H9 (cell line): Measurements from ENCODE around the gene GMPR2. TPM values are rescaled to one million over a fixed set of nuclear protein-coding genes. Genes with fewer than 3 reads are reported as not detected.

Experiments used
- DNase-seq: peaks from one replicate; pipeline ENCODE4 v3.0.0-alpha.2; 2017
- H2AFZ ChIP-seq: one replicate; pipeline ENCODE4 v1.6.1; 2013; ENCODE audit warnings: mild to moderate bottlenecking, low read length, control low read depth, moderate library complexity
- H2AK5ac ChIP-seq: 2 replicates; pipeline ENCODE4 v1.6.1; 2013; ENCODE audit warnings: low read length, control low read depth, mixed read lengths; ENCODE audit not compliant: insufficient read length
- H2BK120ac ChIP-seq: one replicate; pipeline ENCODE4 v1.6.1; 2013; ENCODE audit warnings: low read depth, mild to moderate bottlenecking, low read length, control low read depth, inconsistent platforms; ENCODE audit not compliant: poor library complexity, severe bottlenecking
- H2BK12ac ChIP-seq: 2 replicates; pipeline ENCODE4 v1.6.1; 2013; ENCODE audit warnings: low read length, control low read depth, mixed read lengths, low read depth; ENCODE audit not compliant: insufficient read length
- H2BK15ac ChIP-seq: 2 replicates; pipeline ENCODE4 v1.6.1; 2013; ENCODE audit warnings: low read depth, low read length, control low read depth
- H2BK20ac ChIP-seq: one replicate; pipeline ENCODE4 v1.6.1; 2013; ENCODE audit warnings: low read depth, mild to moderate bottlenecking, low read length, control low read depth, inconsistent platforms; ENCODE audit not compliant: poor library complexity, severe bottlenecking
- H2BK5ac ChIP-seq: 2 replicates; pipeline ENCODE4 v1.6.1; 2013; ENCODE audit warnings: low read length, control low read depth, mixed read lengths; ENCODE audit not compliant: insufficient read length
- H3K14ac ChIP-seq: 2 replicates; pipeline ENCODE4 v1.6.1; 2013; ENCODE audit warnings: low read length, control low read depth; ENCODE audit not compliant: insufficient read depth
- H3K18ac ChIP-seq: 2 replicates; pipeline ENCODE4 v1.6.1; 2013; ENCODE audit warnings: low read depth, mild to moderate bottlenecking, mixed read lengths, low read length, control low read depth; ENCODE audit not compliant: insufficient read length
- H3K23ac ChIP-seq: 2 replicates; pipeline ENCODE4 v1.6.1; 2013; ENCODE audit warnings: low read length, control low read depth, mixed read lengths, low read depth; ENCODE audit not compliant: insufficient read length
- H3K23me2 ChIP-seq: 2 replicates; pipeline ENCODE4 v1.6.1; 2013; ENCODE audit warnings: low read depth, mild to moderate bottlenecking, mixed read lengths, low read length, control low read depth; ENCODE audit not compliant: insufficient read length, poor library complexity, severe bottlenecking
- H3K27ac ChIP-seq: 2 replicates; pipeline ENCODE4 v1.5.1; 2013; ENCODE audit warnings: low read length, control low read depth, mixed read lengths, low read depth; ENCODE audit not compliant: insufficient read length
- H3K27me3 ChIP-seq: 2 replicates; pipeline ENCODE4 v1.6.1; 2013; ENCODE audit warnings: low read length, control low read depth, inconsistent platforms; ENCODE audit not compliant: insufficient read depth
- H3K4ac ChIP-seq: 2 replicates; pipeline ENCODE4 v1.6.1; 2013; ENCODE audit warnings: low read depth, mild to moderate bottlenecking, control low read depth, inconsistent platforms, low read length, moderate library complexity
- H3K4me1 ChIP-seq: 2 replicates; pipeline ENCODE4 v1.6.1; 2013; ENCODE audit warnings: low read length, control low read depth, inconsistent platforms; ENCODE audit not compliant: insufficient read depth
- H3K4me2 ChIP-seq: 2 replicates; pipeline ENCODE4 v1.6.1; 2013; ENCODE audit warnings: low read length, control low read depth, mixed read lengths; ENCODE audit not compliant: insufficient read length, insufficient read depth
- H3K56ac ChIP-seq: 2 replicates; pipeline ENCODE4 v1.6.1; 2013; ENCODE audit warnings: low read depth, mild to moderate bottlenecking, mixed read lengths, low read length, control low read depth; ENCODE audit not compliant: insufficient read length
- H3K79me1 ChIP-seq: 2 replicates; pipeline ENCODE4 v1.6.1; 2013; ENCODE audit warnings: low read depth, mild to moderate bottlenecking, moderate library complexity, low read length, control low read depth, inconsistent platforms; ENCODE audit not compliant: insufficient read depth, poor library complexity, severe bottlenecking
- H3K79me2 ChIP-seq: 2 replicates; pipeline ENCODE4 v1.6.1; 2013; ENCODE audit warnings: low read length, control low read depth, inconsistent platforms; ENCODE audit not compliant: insufficient read depth
- H3K9ac ChIP-seq: 2 replicates; pipeline ENCODE4 v1.6.1; 2013; ENCODE audit warnings: low read length, control low read depth, mixed read lengths; ENCODE audit not compliant: insufficient read length; ENCODE audit errors: extremely low read depth
- H3K9me3 ChIP-seq: one replicate; pipeline ENCODE4 v1.6.1; 2013; ENCODE audit warnings: low read depth, low read length, inconsistent platforms; ENCODE audit not compliant: control insufficient read depth
- H3T11ph ChIP-seq: one replicate; pipeline ENCODE4 v1.6.1; 2013; ENCODE audit warnings: mild to moderate bottlenecking, low read length, control low read depth, inconsistent platforms
- H4K20me1 ChIP-seq: one replicate; pipeline ENCODE4 v1.6.1; 2013; ENCODE audit not compliant: control insufficient read depth, insufficient read length, insufficient read depth
- H4K5ac ChIP-seq: 2 replicates; pipeline ENCODE4 v1.6.1; 2013; ENCODE audit warnings: low read depth, mild to moderate bottlenecking, mixed read lengths, low read length, control low read depth; ENCODE audit not compliant: insufficient read length
- H4K8ac ChIP-seq: replicated peaks from 2 replicates; pipeline ENCODE4 v1.6.1; 2013; ENCODE audit warnings: low read length, control low read depth, mixed read lengths, low read depth; ENCODE audit not compliant: insufficient read length
- H4K91ac ChIP-seq: 2 replicates; pipeline ENCODE4 v1.6.1; 2013; ENCODE audit warnings: low read depth, mild to moderate bottlenecking, moderate library complexity, mixed read lengths, low read length, control low read depth; ENCODE audit not compliant: insufficient read length
- H3K27ac Mint-ChIP-seq, 3 experiments: 2 replicates in 2 of 3; 3 replicates in 1 of 3; pipeline ENCODE4 v1.8.0; 2020 to 2021; ENCODE audit warnings: mixed read lengths in 3 of 3, mild to moderate bottlenecking in 1 of 3, moderate library complexity in 1 of 3
- H3K27me3 Mint-ChIP-seq: 2 replicates; pipeline ENCODE4 v1.8.0; 2021; ENCODE audit warnings: low read depth, mild to moderate bottlenecking, moderate library complexity, mixed read lengths
- H3K36me3 Mint-ChIP-seq, 3 experiments: 2 replicates in 2 of 3; 3 replicates in 1 of 3; pipeline ENCODE4 v1.8.0; 2020 to 2021; ENCODE audit warnings: low read depth in 3 of 3, mixed read lengths in 3 of 3; ENCODE audit not compliant: insufficient read depth in 1 of 3
- H3K4me1 Mint-ChIP-seq, 2 experiments: 2 replicates each; pipeline ENCODE4 v1.8.0; 2020; ENCODE audit warnings: mixed read lengths in 2 of 2
- H3K4me3 Mint-ChIP-seq, 2 experiments: 2 replicates in 1 of 2; 3 replicates in 1 of 2; pipeline ENCODE4 v1.8.0; 2020 to 2021; ENCODE audit warnings: mild to moderate bottlenecking in 2 of 2, mixed read lengths in 2 of 2, moderate library complexity in 1 of 2
- H3K9me3 Mint-ChIP-seq, 2 experiments: 2 replicates in 1 of 2; 3 replicates in 1 of 2; pipeline ENCODE4 v1.8.0; 2020; ENCODE audit warnings: mild to moderate bottlenecking in 2 of 2, mixed read lengths in 2 of 2, moderate library complexity in 1 of 2
- WGBS: extraction: QIAGEN DNeasy Blood & Tissue Kit; methylation state at CpG from one replicate; pipeline ENCODE4 v1.1.7; 2013; ENCODE audit warnings: missing lambda C conversion rate, low lambda C conversion rate, mixed read lengths; ENCODE audit not compliant: insufficient read length; ENCODE audit errors: extremely low coverage; 5-methylcytosine and 5-hydroxymethylcytosine counted together
- total RNA-seq: library from RNA; stranded (reverse); gene quantifications from 2 replicates; pipeline ENCODE4 v1.2.1, GENCODE V29; 2021
- TF ChIP-seq, protein P1 (sequence below): fragments of 200-600 bp; sonication (generic); conservative IDR thresholded peaks from 3 replicates; pipeline ENCODE4 v1.8.0; 2021; ENCODE audit warnings: antibody characterized with exemption, mild to moderate bottlenecking

Gene GMPR2
- total RNA-seq, 1 experiment from 2014 or later: 84.7 TPM

DNA sequence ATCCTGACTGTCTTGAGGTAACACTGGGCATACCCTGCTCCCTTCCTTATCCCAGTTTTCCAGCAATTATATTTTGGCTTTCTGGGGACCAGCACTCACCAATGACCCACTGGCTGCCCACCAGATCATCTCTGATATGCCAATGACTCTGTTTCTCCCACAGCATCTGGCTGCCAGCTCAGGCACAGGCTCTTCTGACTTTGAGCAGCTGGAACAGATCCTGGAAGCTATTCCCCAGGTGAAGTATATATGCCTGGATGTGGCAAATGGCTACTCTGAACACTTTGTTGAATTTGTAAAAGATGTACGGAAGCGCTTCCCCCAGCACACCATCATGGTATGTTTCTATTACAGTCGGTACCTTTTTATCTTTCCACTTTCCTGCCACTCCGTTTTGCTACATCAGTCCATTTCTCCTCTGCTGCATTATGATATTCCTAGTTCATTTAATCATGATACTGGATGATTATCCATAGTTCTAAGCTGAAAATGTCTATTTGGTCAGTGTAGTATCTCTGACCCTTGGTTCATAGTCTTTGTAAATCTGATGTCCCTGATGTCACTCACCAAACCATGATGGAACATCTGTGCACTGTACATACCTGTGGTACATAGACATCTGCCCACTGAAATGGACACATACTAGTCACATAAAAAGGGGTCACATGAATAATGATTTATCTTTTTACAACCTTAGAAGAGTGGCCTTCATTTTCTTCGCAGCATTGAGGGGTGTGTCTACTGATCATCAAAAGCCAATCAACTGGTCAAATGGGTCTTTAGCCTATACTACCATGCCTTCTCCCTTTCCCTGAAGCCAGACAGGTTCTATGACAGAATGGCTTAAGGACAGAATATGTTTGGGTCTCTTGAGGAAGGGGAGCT lies 3.3 kb downstream of the GMPR2 start:
- Mint-ChIP-seq H3K9me3 (no peaks in the 10 kb centered on the region), H3K4me3 (no peak overlapping the region), H3K27me3 (no peaks in the 10 kb centered on the region), H3K36me3 (peaks cover 35 to 67% (median 65%) of the 10 kb centered on the region in 3 experiments; a peak in 6 of 7 replicates), H3K4me1 (peaks cover 8 to 20% of the 10 kb centered on the region in 2 experiments), H3K27ac (no peak overlapping the region)
- WGBS: no CpG with 5 or more reads among the region's 5 CpGs
- Histone ChIP-seq H2BK20ac (no peak overlapping the region), H2AK5ac (no peak overlapping the region), H4K5ac (no peak overlapping the region), H2BK15ac (no peak overlapping the region), H3K9ac (no peak overlapping the region), H4K91ac (no peak overlapping the region), H3K79me2 (peaks cover 3% of the 10 kb centered on the region; the same call in 1 of the 2 replicates), H3K18ac (no peak overlapping the region), H3K23ac (no peak overlapping the region), H4K20me1 (peaks cover 2% of the 10 kb centered on the region), H2BK12ac (no peak overlapping the region), H3K9me3 (no peaks in the 10 kb centered on the region), H3K23me2 (peaks cover 15% of the 10 kb centered on the region), H3K27ac (no peak overlapping the region), H2BK5ac (no peak overlapping the region), H3K4ac (no peak overlapping the region), H3K56ac (no peak overlapping the region), H4K8ac (no peak overlapping the region), H3K14ac (no peak overlapping the region), H3K4me2 (no peak overlapping the region), H3K79me1 (peaks cover under 1% of the 10 kb centered on the region), H2BK120ac (no peak overlapping the region), H3K27me3 (no peaks in the 10 kb centered on the region), H3T11ph (no peak overlapping the region), H3K4me1 (0 out of 2 replicates have a peak, but pooled peaks cover 6% of the 10 kb centered on the region), H2AFZ (no peak overlapping the region)
- TF ChIP-seq, protein P1, sequence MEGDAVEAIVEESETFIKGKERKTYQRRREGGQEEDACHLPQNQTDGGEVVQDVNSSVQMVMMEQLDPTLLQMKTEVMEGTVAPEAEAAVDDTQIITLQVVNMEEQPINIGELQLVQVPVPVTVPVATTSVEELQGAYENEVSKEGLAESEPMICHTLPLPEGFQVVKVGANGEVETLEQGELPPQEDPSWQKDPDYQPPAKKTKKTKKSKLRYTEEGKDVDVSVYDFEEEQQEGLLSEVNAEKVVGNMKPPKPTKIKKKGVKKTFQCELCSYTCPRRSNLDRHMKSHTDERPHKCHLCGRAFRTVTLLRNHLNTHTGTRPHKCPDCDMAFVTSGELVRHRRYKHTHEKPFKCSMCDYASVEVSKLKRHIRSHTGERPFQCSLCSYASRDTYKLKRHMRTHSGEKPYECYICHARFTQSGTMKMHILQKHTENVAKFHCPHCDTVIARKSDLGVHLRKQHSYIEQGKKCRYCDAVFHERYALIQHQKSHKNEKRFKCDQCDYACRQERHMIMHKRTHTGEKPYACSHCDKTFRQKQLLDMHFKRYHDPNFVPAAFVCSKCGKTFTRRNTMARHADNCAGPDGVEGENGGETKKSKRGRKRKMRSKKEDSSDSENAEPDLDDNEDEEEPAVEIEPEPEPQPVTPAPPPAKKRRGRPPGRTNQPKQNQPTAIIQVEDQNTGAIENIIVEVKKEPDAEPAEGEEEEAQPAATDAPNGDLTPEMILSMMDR: no peak
- DNase-seq: no peak
